Neural cell (in vitro differentiated cells): ENCODE data around the gene CACNA1I. TPM values are rescaled to one million over a fixed set of nuclear protein-coding genes. Genes with fewer than 3 reads are reported as not detected.

Experiments
- H2AFZ ChIP-seq: fragments of 200-600, 300-800 bp; sonication (generic), shearing (Covaris generic); 2 replicates; pipeline ENCODE4 v1.6.0; 2014; ENCODE audit warnings: low read depth, mild to moderate bottlenecking, antibody characterized with exemption, low read length, moderate library complexity
- H3F3A ChIP-seq: fragments of 200-600 bp; shearing (Covaris generic); 2 replicates; pipeline ENCODE4 v1.6.1; 2016; ENCODE audit warnings: mild to moderate bottlenecking, moderate library complexity, mixed read lengths, antibody characterized with exemption, low read length; ENCODE audit not compliant: insufficient read depth, poor library complexity, severe bottlenecking
- H3K27ac ChIP-seq: fragments of 200-600, 300-800 bp; sonication (generic), shearing (Covaris generic); 2 replicates; pipeline ENCODE4 v1.5.1; 2014; ENCODE audit warnings: mild to moderate bottlenecking, low read length, moderate library complexity
- H3K27me3 ChIP-seq: fragments of 300-800, 200-600 bp; sonication (generic), shearing (Covaris generic); 2 replicates; pipeline ENCODE4 v1.6.0; 2014; ENCODE audit warnings: mild to moderate bottlenecking, low read depth, low read length, moderate library complexity; ENCODE audit not compliant: insufficient read depth
- H3K36me3 ChIP-seq: fragments of 300-800, 200-600 bp; sonication (generic), shearing (Covaris generic); 2 replicates; pipeline ENCODE4 v1.5.1; 2014; ENCODE audit warnings: mild to moderate bottlenecking, antibody characterized with exemption, low read length, moderate library complexity; ENCODE audit not compliant: insufficient read depth
- H3K4me2 ChIP-seq: fragments of 300-800, 200-600 bp; sonication (generic), shearing (Covaris generic); 2 replicates; pipeline ENCODE4 v1.6.0; 2014; ENCODE audit warnings: mild to moderate bottlenecking, low read length
- H3K4me3 ChIP-seq: fragments of 300-800, 200-600 bp; sonication (generic), shearing (Covaris generic); 2 replicates; pipeline ENCODE4 v1.5.1; 2014; ENCODE audit warnings: mild to moderate bottlenecking, low read length, moderate library complexity
- H3K79me2 ChIP-seq: fragments of 200-600 bp; shearing (Covaris generic); replicated peaks from 2 replicates; pipeline ENCODE4 v1.6.0; 2014; ENCODE audit warnings: mild to moderate bottlenecking, low read length, moderate library complexity; ENCODE audit not compliant: insufficient read depth
- H3K9ac ChIP-seq: fragments of 300-800, 200-600 bp; sonication (generic), shearing (Covaris generic); 2 replicates; pipeline ENCODE4 v1.6.1; 2016; ENCODE audit warnings: mild to moderate bottlenecking, low read length, mixed read lengths
- H3K9me2 ChIP-seq: fragments of 200-600 bp; shearing (Covaris generic); 2 replicates; pipeline ENCODE4 v1.6.1; 2016; ENCODE audit warnings: mild to moderate bottlenecking, low read length, mixed read lengths; ENCODE audit not compliant: insufficient read depth
- H3K9me3 ChIP-seq: fragments of 200-600, 300-800 bp; sonication (generic), shearing (Covaris generic); 2 replicates; pipeline ENCODE4 v1.6.1; 2016; ENCODE audit warnings: mild to moderate bottlenecking, mixed run types, low read length, moderate library complexity, mixed read lengths
- H4K20me1 ChIP-seq: fragments of 200-600 bp; shearing (Covaris generic); 2 replicates; pipeline ENCODE4 v1.6.1; 2016; ENCODE audit warnings: mild to moderate bottlenecking, mixed run types; ENCODE audit not compliant: insufficient read depth
- EP300 ChIP-seq: fragments of 450-650 bp; conservative IDR thresholded peaks from 2 replicates; pipeline ENCODE4 v1.6.1; 2014; ENCODE audit warnings: antibody characterized with exemption, mild to moderate bottlenecking, moderate library complexity; ENCODE audit not compliant: poor library complexity, severe bottlenecking
- EZH2 ChIP-seq: fragments of 200-600, 300-800 bp; shearing (Covaris generic), sonication (generic); IDR thresholded peaks from 2 replicates; pipeline ENCODE4 v1.6.1; 2014; ENCODE audit warnings: antibody characterized with exemption, low read length, borderline replicate concordance, mild to moderate bottlenecking; ENCODE audit not compliant: insufficient read depth, poor library complexity, severe bottlenecking
- MXI1 ChIP-seq: fragments of 450-650 bp; conservative IDR thresholded peaks from 2 replicates; pipeline ENCODE4 v1.6.1; 2014; ENCODE audit warnings: antibody characterized with exemption, mild to moderate bottlenecking; ENCODE audit not compliant: poor library complexity, severe bottlenecking
- POLR2AphosphoS5 ChIP-seq: IDR thresholded peaks from 2 replicates; pipeline ENCODE4 v1.6.1; 2012
- RAD21 ChIP-seq: fragments of 450-650 bp; conservative IDR thresholded peaks from 2 replicates; pipeline ENCODE4 v1.6.1; 2014; ENCODE audit warnings: antibody characterized with exemption, mild to moderate bottlenecking, moderate library complexity
- SMC3 ChIP-seq: fragments of 450-650 bp; conservative IDR thresholded peaks from 2 replicates; pipeline ENCODE4 v1.6.1; 2014; ENCODE audit warnings: antibody characterized with exemption, mild to moderate bottlenecking, moderate library complexity; ENCODE audit not compliant: poor library complexity
- TAF1 ChIP-seq: IDR thresholded peaks from 2 replicates; pipeline ENCODE4 v1.6.1; 2012; ENCODE audit warnings: low read depth
- polyA plus RNA-seq: library from polyadenylated mRNA; depleted of rRNA; stranded (reverse); fragments of >200 nt; gene quantifications from 2 replicates; pipeline ENCODE4 v1.2.3, GENCODE V29; 2014
- TF ChIP-seq, protein P1 (sequence below): IDR thresholded peaks from 2 replicates; pipeline ENCODE4 v1.6.1; 2012; ENCODE audit warnings: borderline replicate concordance
- TF ChIP-seq, protein P2 (sequence below): fragments of 450-650 bp; IDR thresholded peaks from 2 replicates; pipeline ENCODE4 v1.5.1; 2014; ENCODE audit warnings: antibody characterized with exemption, mild to moderate bottlenecking, moderate library complexity; ENCODE audit not compliant: poor library complexity, severe bottlenecking

The CACNA1I gene
- polyA plus RNA-seq, 1 donor from 2014 or later = 1.9 TPM

DNA sequence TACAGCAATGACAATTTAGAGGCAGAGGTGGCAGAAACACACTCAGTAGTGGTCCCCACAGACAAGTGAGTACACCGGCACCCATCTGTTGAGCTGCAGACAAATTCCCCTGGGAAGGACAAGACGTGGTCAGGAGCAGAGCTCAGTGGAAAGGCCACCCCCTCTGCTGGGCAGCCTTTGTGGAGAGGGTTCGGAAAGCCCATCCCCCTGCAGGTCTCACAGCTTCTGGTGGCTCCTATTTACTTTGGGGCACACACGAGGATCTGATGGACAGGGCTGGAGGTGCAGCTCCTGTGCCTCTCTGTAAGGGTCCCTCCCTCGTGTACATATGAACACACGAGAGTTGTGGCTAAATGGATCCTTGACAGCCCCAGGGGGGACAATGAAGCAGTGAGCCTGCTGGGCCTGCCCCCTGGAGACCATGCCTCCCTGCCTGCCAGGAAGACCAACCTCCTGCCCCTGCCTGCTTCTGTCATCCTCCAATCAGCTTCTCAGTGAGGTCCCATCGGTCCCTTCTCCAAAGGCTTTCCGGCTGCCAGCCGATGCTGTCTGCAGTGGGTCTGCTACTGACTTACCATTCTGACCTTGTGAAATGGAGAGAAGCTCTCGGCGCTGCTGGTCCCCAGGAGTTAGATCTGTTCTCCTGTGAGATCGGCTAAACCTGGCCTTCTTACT is 161.5 kb downstream of the CACNA1I start:
- Histone ChIP-seq H3K4me2 (no peak overlapping the region), H3F3A (no peaks in the 10 kb centered on the region), H3K27ac (no peak overlapping the region), H3K36me3 (no peaks in the 10 kb centered on the region), H3K9ac (no peak overlapping the region), H3K79me2 (no peaks in the 10 kb centered on the region), H3K27me3 (no peaks in the 10 kb centered on the region), H4K20me1 (no peaks in the 10 kb centered on the region), H2AFZ (no peak overlapping the region), H3K4me3 (no peak overlapping the region), H3K9me2 (no peaks in the 10 kb centered on the region), H3K9me3 (no peaks in the 10 kb centered on the region)
- TF ChIP-seq EZH2 (no peak), MXI1 (no peak), POLR2AphosphoS5 (no peak), TAF1 (no peak), SMC3 (no peak), RAD21 (no peak)
- TF ChIP-seq, protein P1, sequence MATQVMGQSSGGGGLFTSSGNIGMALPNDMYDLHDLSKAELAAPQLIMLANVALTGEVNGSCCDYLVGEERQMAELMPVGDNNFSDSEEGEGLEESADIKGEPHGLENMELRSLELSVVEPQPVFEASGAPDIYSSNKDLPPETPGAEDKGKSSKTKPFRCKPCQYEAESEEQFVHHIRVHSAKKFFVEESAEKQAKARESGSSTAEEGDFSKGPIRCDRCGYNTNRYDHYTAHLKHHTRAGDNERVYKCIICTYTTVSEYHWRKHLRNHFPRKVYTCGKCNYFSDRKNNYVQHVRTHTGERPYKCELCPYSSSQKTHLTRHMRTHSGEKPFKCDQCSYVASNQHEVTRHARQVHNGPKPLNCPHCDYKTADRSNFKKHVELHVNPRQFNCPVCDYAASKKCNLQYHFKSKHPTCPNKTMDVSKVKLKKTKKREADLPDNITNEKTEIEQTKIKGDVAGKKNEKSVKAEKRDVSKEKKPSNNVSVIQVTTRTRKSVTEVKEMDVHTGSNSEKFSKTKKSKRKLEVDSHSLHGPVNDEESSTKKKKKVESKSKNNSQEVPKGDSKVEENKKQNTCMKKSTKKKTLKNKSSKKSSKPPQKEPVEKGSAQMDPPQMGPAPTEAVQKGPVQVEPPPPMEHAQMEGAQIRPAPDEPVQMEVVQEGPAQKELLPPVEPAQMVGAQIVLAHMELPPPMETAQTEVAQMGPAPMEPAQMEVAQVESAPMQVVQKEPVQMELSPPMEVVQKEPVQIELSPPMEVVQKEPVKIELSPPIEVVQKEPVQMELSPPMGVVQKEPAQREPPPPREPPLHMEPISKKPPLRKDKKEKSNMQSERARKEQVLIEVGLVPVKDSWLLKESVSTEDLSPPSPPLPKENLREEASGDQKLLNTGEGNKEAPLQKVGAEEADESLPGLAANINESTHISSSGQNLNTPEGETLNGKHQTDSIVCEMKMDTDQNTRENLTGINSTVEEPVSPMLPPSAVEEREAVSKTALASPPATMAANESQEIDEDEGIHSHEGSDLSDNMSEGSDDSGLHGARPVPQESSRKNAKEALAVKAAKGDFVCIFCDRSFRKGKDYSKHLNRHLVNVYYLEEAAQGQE = no peak
- TF ChIP-seq, protein P2, sequence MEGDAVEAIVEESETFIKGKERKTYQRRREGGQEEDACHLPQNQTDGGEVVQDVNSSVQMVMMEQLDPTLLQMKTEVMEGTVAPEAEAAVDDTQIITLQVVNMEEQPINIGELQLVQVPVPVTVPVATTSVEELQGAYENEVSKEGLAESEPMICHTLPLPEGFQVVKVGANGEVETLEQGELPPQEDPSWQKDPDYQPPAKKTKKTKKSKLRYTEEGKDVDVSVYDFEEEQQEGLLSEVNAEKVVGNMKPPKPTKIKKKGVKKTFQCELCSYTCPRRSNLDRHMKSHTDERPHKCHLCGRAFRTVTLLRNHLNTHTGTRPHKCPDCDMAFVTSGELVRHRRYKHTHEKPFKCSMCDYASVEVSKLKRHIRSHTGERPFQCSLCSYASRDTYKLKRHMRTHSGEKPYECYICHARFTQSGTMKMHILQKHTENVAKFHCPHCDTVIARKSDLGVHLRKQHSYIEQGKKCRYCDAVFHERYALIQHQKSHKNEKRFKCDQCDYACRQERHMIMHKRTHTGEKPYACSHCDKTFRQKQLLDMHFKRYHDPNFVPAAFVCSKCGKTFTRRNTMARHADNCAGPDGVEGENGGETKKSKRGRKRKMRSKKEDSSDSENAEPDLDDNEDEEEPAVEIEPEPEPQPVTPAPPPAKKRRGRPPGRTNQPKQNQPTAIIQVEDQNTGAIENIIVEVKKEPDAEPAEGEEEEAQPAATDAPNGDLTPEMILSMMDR = no peak

GRCh38 chr22:39732625-39733024 is 162.1 kb downstream of the CACNA1I start:
- Histone ChIP-seq H3K9ac (no peak overlapping the region), H3K27ac (no peak overlapping the region), H3K4me3 (no peak overlapping the region), H3K36me3 (no peaks in the 10 kb centered on the region), H3K9me3 (no peaks in the 10 kb centered on the region), H3K4me2 (no peak overlapping the region), H3K79me2 (no peaks in the 10 kb centered on the region), H3K9me2 (no peaks in the 10 kb centered on the region), H3F3A (no peaks in the 10 kb centered on the region), H3K27me3 (no peaks in the 10 kb centered on the region), H2AFZ (no peak overlapping the region), H4K20me1 (no peaks in the 10 kb centered on the region)
- TF ChIP-seq MXI1 (no peak), POLR2AphosphoS5 (no peak), EP300 (no peak), RAD21 (no peak), TAF1 (no peak), EZH2 (no peak), SMC3 (no peak)
- TF ChIP-seq, protein P2 = no peak
- TF ChIP-seq, protein P1 = no peak
